HepG2 (cell line): Measurements from ENCODE around the gene ZFHX3. TPM values are rescaled to one million over a fixed set of nuclear protein-coding genes. Genes with fewer than 3 reads are reported as not detected.

Source experiments
- BCL6 ChIP-seq: IDR thresholded peaks from 2 replicates; pipeline ENCODE4 v1.6.1; 2016; ENCODE audit warnings: missing genetic modification reagents, missing compliant biosample characterization
- FOXA1 ChIP-seq, 2 experiments: fragments of 450-650 bp in 1 of 2; sonication (generic) in 1 of 2; formaldehyde crosslinking in 1 of 2; IDR thresholded peaks; 2 replicates each; pipeline versions ENCODE4 v1.4.0 to v1.6.1; 2016 to 2020; ENCODE audit warnings: missing genetic modification reagents in 1 of 2
- FOXA3 ChIP-seq: IDR thresholded peaks from 2 replicates; pipeline ENCODE4 v1.6.1; 2016; ENCODE audit warnings: missing genetic modification reagents, missing compliant biosample characterization
- HDAC2 ChIP-seq: sonication (generic); formaldehyde crosslinking; IDR thresholded peaks from 2 replicates; pipeline ENCODE4 v1.4.0; 2020; ENCODE audit warnings: missing genetic modification reagents
- HOXA3 ChIP-seq: sonication (generic); formaldehyde crosslinking; IDR thresholded peaks from 2 replicates; pipeline ENCODE4 v1.5.0; 2020; ENCODE audit warnings: missing genetic modification reagents
- PPARG ChIP-seq: conservative IDR thresholded peaks from 2 replicates; pipeline ENCODE4 v1.6.1; 2016; ENCODE audit warnings: missing biosample characterization, missing genetic modification reagents
- RARA ChIP-seq: IDR thresholded peaks from 2 replicates; pipeline ENCODE4 v1.6.1; 2016; ENCODE audit warnings: missing genetic modification reagents, missing compliant biosample characterization
- RCOR2 ChIP-seq: IDR thresholded peaks from 2 replicates; pipeline ENCODE4 v1.6.1; 2016; ENCODE audit warnings: missing biosample characterization, missing genetic modification reagents
- SAP130 ChIP-seq: IDR thresholded peaks from 2 replicates; pipeline ENCODE4 v1.6.1; 2016; ENCODE audit warnings: low read depth
- SOX5 ChIP-seq: IDR thresholded peaks from 2 replicates; pipeline ENCODE4 v1.6.1; 2016; ENCODE audit warnings: borderline replicate concordance
- TCF7 ChIP-seq: sonication (generic); IDR thresholded peaks from 2 replicates; pipeline ENCODE4 v1.6.1; 2016; ENCODE audit warnings: antibody characterized with exemption, low read depth
- ZFP36L2 ChIP-seq: sonication (generic); formaldehyde crosslinking; IDR thresholded peaks from 2 replicates; pipeline ENCODE4 v1.4.0; 2020; ENCODE audit warnings: missing genetic modification reagents
- ZNF224 ChIP-seq: sonication (generic); formaldehyde crosslinking; IDR thresholded peaks from 2 replicates; pipeline ENCODE4 v1.5.0; 2020; ENCODE audit warnings: mild to moderate bottlenecking, missing genetic modification reagents
- ZNF24 ChIP-seq: fragments of 450-650 bp; IDR thresholded peaks from 2 replicates; pipeline ENCODE4 v1.6.1; 2017; ENCODE audit warnings: antibody characterized with exemption, mild to moderate bottlenecking
- ZNF3 ChIP-seq: IDR thresholded peaks from 2 replicates; pipeline ENCODE4 v1.7.0; 2017; ENCODE audit warnings: inconsistent platforms
- ZNF33B ChIP-seq: sonication (generic); formaldehyde crosslinking; IDR thresholded peaks from 2 replicates; pipeline ENCODE4 v1.5.1; 2020; ENCODE audit warnings: mild to moderate bottlenecking, missing genetic modification reagents
- polyA plus RNA-seq, 8 experiments: library from polyadenylated mRNA; depleted of rRNA in 3 of 8; stranded (reverse) in 7 of 8; unstranded in 1 of 8; fragments of >200 nt; fragmentation: Illumina TruSeq in 4 of 8; extraction: Trizol in 4 of 8; gene quantifications; 2 replicates each; pipeline versions ENCODE4 v1.2.1 to v1.2.3, GENCODE V29; 2011 to 2016; ENCODE audit warnings: low read depth in 4 of 8, missing spikeins in 1 of 8, mixed read lengths in 1 of 8; ENCODE audit not compliant: insufficient read depth in 1 of 8
- total RNA-seq, 5 experiments: library from RNA; depleted of rRNA; stranded (reverse); fragments of >200 nt; fragmentation: Illumina TruSeq; extraction: Trizol; gene quantifications; 2 replicates each; pipeline ENCODE4 v1.2.3, GENCODE V29; 2016; ENCODE audit warnings: low read depth in 1 of 5
- TF ChIP-seq, protein P1 (sequence below): sonication (generic); formaldehyde crosslinking; IDR thresholded peaks from 2 replicates; pipeline ENCODE4 v1.5.0; 2020; ENCODE audit warnings: missing genetic modification reagents
- TF ChIP-seq, protein P2 (sequence below): sonication (generic); formaldehyde crosslinking; IDR thresholded peaks from 2 replicates; pipeline ENCODE4 v1.4.0; 2020; ENCODE audit warnings: missing genetic modification reagents
- TF ChIP-seq, protein P3 (sequence below): sonication (generic); formaldehyde crosslinking; IDR thresholded peaks from 2 replicates; pipeline ENCODE4 v1.8.0; 2022; ENCODE audit warnings: mild to moderate bottlenecking, missing genetic modification reagents
- TF ChIP-seq, protein P4 (sequence below): sonication (generic); formaldehyde crosslinking; IDR thresholded peaks from 2 replicates; pipeline ENCODE4 v1.4.0; 2020; ENCODE audit warnings: mild to moderate bottlenecking, missing genetic modification reagents, borderline replicate concordance

Gene ZFHX3
- total and polyA plus RNA-seq, 2 of the 13 experiments (the other 11 are each of a cell fraction or from before 2014, with no cell fraction given), result 5.0 to 6.0 TPM

DNA sequence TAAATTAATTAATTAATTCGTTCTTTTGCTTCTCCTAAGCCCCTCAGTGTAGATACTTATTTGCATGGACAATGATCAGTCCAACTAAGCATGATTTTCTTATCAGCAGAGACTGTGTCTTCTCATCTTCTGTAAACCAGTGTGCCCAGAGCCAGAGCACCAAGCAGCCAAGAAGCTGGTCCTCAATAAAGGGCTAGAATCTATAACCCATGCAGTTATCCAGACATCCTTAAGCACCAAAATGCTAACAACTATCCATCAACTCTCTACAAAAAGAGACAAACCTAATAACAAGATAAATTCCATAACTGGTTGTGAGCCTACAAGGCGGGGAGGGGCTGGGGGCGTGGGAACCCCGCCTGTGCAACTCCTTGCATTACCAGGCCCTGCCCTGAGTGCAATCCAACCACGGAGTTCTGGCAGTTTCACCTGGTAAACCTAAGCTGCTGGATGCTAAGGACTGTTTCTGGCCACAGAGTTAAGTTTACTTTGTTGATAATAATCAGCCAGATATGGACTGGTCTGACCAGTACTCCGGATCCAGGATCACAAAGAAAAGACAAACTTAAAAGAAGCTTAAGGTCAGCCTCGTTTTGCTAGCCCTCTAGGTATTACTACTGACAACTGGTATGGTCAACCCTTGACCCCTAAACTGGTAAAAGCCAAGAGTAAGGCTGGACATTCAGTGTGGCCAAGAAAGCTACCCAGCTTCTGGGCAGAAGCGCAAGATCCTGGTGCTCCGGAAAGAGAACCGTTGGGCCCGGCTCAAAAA is 51.5 kb downstream of the ZFHX3 start (continued):
- TF ChIP-seq ZFP36L2 (no peak), ZNF3 (no peak), PPARG (peak; percentile 65; the same call in 1 of the 2 replicates), SOX5 (peak; percentile 46; the same call in 1 of the 2 replicates), TCF7 (peak; percentile 18; the same call in 1 of the 2 replicates), RARA (CRISPR knock-in tag) (peak; percentile 48; the same call in 1 of the 2 replicates), FOXA3 (CRISPR knock-in tag) (peak; percentile 58; the same call in 1 of the 2 replicates), HOXA3 (CRISPR knock-in tag) (0 out of 2 replicates have a peak, but pooled peaks have one; percentile 33), BCL6 (peak; percentile 61), RCOR2 (CRISPR knock-in tag) (peak; percentile 73; the same call in 1 of the 2 replicates), ZNF33B (CRISPR knock-in tag) (no peak), HDAC2 (CRISPR knock-in tag) (peak; percentile 63), SAP130 (CRISPR knock-in tag) (0 out of 2 replicates have a peak, but pooled peaks have one; percentile 18), ZNF24 (no peak), FOXA1 (IDR thresholded peaks at IDR 0.05) (no peak), FOXA1 (CRISPR knock-in tag; IDR thresholded peaks at IDR 0.05) (peak; percentile 28; the same call in 1 of the 2 replicates), ZNF224 (CRISPR knock-in tag) (no peak)
- TF ChIP-seq, protein P1, sequence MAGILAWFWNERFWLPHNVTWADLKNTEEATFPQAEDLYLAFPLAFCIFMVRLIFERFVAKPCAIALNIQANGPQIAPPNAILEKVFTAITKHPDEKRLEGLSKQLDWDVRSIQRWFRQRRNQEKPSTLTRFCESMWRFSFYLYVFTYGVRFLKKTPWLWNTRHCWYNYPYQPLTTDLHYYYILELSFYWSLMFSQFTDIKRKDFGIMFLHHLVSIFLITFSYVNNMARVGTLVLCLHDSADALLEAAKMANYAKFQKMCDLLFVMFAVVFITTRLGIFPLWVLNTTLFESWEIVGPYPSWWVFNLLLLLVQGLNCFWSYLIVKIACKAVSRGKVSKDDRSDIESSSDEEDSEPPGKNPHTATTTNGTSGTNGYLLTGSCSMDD (CRISPR knock-in tag), result no peak
- TF ChIP-seq, protein P2, sequence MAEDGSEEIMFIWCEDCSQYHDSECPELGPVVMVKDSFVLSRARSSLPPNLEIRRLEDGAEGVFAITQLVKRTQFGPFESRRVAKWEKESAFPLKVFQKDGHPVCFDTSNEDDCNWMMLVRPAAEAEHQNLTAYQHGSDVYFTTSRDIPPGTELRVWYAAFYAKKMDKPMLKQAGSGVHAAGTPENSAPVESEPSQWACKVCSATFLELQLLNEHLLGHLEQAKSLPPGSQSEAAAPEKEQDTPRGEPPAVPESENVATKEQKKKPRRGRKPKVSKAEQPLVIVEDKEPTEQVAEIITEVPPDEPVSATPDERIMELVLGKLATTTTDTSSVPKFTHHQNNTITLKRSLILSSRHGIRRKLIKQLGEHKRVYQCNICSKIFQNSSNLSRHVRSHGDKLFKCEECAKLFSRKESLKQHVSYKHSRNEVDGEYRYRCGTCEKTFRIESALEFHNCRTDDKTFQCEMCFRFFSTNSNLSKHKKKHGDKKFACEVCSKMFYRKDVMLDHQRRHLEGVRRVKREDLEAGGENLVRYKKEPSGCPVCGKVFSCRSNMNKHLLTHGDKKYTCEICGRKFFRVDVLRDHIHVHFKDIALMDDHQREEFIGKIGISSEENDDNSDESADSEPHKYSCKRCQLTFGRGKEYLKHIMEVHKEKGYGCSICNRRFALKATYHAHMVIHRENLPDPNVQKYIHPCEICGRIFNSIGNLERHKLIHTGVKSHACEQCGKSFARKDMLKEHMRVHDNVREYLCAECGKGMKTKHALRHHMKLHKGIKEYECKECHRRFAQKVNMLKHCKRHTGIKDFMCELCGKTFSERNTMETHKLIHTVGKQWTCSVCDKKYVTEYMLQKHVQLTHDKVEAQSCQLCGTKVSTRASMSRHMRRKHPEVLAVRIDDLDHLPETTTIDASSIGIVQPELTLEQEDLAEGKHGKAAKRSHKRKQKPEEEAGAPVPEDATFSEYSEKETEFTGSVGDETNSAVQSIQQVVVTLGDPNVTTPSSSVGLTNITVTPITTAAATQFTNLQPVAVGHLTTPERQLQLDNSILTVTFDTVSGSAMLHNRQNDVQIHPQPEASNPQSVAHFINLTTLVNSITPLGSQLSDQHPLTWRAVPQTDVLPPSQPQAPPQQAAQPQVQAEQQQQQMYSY, result peak; percentile 81
- TF ChIP-seq, protein P3, sequence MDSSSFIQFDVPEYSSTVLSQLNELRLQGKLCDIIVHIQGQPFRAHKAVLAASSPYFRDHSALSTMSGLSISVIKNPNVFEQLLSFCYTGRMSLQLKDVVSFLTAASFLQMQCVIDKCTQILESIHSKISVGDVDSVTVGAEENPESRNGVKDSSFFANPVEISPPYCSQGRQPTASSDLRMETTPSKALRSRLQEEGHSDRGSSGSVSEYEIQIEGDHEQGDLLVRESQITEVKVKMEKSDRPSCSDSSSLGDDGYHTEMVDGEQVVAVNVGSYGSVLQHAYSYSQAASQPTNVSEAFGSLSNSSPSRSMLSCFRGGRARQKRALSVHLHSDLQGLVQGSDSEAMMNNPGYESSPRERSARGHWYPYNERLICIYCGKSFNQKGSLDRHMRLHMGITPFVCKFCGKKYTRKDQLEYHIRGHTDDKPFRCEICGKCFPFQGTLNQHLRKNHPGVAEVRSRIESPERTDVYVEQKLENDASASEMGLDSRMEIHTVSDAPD (CRISPR knock-in tag), result peak; percentile 95
- TF ChIP-seq, protein P4, sequence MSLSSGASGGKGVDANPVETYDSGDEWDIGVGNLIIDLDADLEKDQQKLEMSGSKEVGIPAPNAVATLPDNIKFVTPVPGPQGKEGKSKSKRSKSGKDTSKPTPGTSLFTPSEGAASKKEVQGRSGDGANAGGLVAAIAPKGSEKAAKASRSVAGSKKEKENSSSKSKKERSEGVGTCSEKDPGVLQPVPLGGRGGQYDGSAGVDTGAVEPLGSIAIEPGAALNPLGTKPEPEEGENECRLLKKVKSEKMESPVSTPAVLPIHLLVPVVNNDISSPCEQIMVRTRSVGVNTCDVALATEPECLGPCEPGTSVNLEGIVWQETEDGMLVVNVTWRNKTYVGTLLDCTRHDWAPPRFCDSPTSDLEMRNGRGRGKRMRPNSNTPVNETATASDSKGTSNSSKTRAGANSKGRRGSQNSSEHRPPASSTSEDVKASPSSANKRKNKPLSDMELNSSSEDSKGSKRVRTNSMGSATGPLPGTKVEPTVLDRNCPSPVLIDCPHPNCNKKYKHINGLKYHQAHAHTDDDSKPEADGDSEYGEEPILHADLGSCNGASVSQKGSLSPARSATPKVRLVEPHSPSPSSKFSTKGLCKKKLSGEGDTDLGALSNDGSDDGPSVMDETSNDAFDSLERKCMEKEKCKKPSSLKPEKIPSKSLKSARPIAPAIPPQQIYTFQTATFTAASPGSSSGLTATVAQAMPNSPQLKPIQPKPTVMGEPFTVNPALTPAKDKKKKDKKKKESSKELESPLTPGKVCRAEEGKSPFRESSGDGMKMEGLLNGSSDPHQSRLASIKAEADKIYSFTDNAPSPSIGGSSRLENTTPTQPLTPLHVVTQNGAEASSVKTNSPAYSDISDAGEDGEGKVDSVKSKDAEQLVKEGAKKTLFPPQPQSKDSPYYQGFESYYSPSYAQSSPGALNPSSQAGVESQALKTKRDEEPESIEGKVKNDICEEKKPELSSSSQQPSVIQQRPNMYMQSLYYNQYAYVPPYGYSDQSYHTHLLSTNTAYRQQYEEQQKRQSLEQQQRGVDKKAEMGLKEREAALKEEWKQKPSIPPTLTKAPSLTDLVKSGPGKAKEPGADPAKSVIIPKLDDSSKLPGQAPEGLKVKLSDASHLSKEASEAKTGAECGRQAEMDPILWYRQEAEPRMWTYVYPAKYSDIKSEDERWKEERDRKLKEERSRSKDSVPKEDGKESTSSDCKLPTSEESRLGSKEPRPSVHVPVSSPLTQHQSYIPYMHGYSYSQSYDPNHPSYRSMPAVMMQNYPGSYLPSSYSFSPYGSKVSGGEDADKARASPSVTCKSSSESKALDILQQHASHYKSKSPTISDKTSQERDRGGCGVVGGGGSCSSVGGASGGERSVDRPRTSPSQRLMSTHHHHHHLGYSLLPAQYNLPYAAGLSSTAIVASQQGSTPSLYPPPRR (CRISPR knock-in tag), result 0 out of 2 replicates have a peak, but pooled peaks have one; percentile 57
